Fibroblast of skin of left quadriceps (primary cell): ENCODE data around the gene GFPT2.

ENCODE experiments used
- DNase-seq, 2 experiments: peaks; one replicate each; pipeline ENCODE4 v3.0.0-alpha.2; 2013; ENCODE audit warnings: low read depth in 2 of 2

GFPT2 gene

GRCh38 chr5:180283026-180283615 lies 70.0 kb downstream of the GFPT2 start:
- no peak for DNase-seq

- DNase-seq: no peak
Measured at GRCh38 chr5:180282281-180282680, 70.9 kb downstream of the GFPT2 start.

- no peak for DNase-seq
Measured at GRCh38 chr5:180281706-180282105, 71.4 kb downstream of the GFPT2 start.

- no peak for DNase-seq
Measured at GRCh38 chr5:180274695-180275094, 78.4 kb downstream of the GFPT2 start.

- no peak for DNase-seq
Measured at GRCh38 chr5:180271221-180271620, 81.9 kb downstream of the GFPT2 start.

- no peak for DNase-seq
Measured at GRCh38 chr5:180259260-180259611, 93.9 kb downstream of the GFPT2 start.

- no peak for DNase-seq
Measured at GRCh38 chr5:180253036-180253824, 99.9 kb downstream of the GFPT2 start.

GRCh38 chr5:180251887-180252286 lies 101.2 kb downstream of the GFPT2 start:
- DNase-seq: no peak

- no peak for DNase-seq
Measured at GRCh38 chr5:180251141-180251540, 102.0 kb downstream of the GFPT2 start.
